OCI-LY3 (cell line): ENCODE data around the gene NOTCH3.

Source experiments
- EZH2phosphoT487 ChIP-seq: fragments of 200-600 bp; shearing (Covaris generic); IDR thresholded peaks from 2 replicates; pipeline ENCODE4 v1.6.1; 2018; ENCODE audit warnings: antibody characterized with exemption, mixed run types, low read depth
- TF ChIP-seq, protein P1 (sequence below): fragments of 200-600, 300-600 bp; sonication (generic); IDR thresholded peaks from 2 replicates; pipeline ENCODE4 v1.5.1; 2014; ENCODE audit warnings: antibody characterized with exemption, low read length, low read depth

GRCh38 chr19:15178629-15179308, 22.0 kb downstream of the NOTCH3 start:
- TF ChIP-seq, protein P1, sequence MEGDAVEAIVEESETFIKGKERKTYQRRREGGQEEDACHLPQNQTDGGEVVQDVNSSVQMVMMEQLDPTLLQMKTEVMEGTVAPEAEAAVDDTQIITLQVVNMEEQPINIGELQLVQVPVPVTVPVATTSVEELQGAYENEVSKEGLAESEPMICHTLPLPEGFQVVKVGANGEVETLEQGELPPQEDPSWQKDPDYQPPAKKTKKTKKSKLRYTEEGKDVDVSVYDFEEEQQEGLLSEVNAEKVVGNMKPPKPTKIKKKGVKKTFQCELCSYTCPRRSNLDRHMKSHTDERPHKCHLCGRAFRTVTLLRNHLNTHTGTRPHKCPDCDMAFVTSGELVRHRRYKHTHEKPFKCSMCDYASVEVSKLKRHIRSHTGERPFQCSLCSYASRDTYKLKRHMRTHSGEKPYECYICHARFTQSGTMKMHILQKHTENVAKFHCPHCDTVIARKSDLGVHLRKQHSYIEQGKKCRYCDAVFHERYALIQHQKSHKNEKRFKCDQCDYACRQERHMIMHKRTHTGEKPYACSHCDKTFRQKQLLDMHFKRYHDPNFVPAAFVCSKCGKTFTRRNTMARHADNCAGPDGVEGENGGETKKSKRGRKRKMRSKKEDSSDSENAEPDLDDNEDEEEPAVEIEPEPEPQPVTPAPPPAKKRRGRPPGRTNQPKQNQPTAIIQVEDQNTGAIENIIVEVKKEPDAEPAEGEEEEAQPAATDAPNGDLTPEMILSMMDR, result no peak
- TF ChIP-seq EZH2phosphoT487, result no peak
